ENCODE data around the gene KRTAP5-5.
A peak's percentile ranks its signal among the peaks of the same experiment; 100 is the strongest.

KRTAP5-5 gene

DNA sequence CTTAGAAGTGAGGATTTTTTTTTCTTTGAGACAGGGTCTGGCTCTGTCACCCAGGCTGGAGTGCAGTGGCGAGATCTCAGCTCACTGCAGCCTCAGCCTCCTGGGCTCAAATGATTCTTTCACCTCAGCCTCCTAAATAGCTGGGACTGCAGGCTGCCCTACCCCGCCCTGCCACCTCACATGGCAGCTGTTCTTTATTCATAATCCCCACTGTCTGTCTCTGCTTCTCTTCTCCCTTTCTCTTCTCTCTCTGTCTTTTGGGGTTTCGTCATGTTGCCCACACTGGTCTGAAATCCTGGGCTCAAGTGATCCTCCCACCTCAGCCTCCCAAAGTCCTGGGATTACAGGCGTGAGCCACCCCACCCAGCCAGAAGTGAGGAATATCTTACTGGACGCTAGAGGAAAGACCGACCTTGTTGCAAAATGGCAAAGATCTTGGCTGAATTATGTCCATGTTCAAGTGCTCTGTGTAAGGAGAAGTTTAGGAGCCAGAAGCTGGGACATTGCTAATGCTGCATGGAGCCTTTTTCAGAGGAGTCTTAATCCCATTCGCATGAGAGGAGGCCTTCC, 21.9 kb downstream of the KRTAP5-5 start:
- no peak overlapping the region for H3K4me3 ChIP-seq (ENCODE audit: low read depth, low read length)
- no peak for DNase-seq (ENCODE audit: low read depth)
- no peak for TF ChIP-seq CTCF (IDR thresholded peaks at IDR 0.05; ENCODE audit: low read depth, low read length, missing control alignments)

- no peak for TF ChIP-seq CTCF (IDR thresholded peaks at IDR 0.05; ENCODE audit: low read depth, low read length, missing control alignments)
- H3K4me3 ChIP-seq (ENCODE audit: low read depth, low read length), result no peak overlapping the region
- DNase-seq (ENCODE audit: low read depth), result no peak
Measured at GRCh38 chr11:1652026-1652425, 22.5 kb downstream of the KRTAP5-5 start.

DNA sequence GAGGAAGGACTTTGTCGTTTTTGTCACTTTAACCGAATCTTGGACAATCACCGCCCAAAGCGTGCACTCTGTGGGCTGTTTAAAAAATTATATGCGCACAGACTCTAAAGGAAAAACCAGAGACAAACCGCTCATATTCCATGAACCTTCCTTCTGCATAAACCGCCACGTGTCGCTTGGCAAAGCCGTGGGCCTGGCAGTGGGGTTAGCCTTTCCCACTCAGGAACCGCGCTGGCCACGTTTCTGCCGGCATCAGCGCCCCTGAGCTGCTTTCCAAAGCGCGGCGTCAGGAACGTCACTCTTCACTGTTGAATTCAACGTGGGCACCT, 22.8 kb downstream of the KRTAP5-5 start:
- no peak for TF ChIP-seq CTCF (IDR thresholded peaks at IDR 0.05; ENCODE audit: low read depth, low read length, missing control alignments)

GRCh38 chr11:1652771-1653540, 23.4 kb downstream of the KRTAP5-5 start:
- H3K4me3 ChIP-seq (ENCODE audit: low read depth, low read length), result no peak overlapping the region
- no peak for DNase-seq (ENCODE audit: low read depth)
- peak; percentile 86 for TF ChIP-seq CTCF (IDR thresholded peaks at IDR 0.05; ENCODE audit: low read depth, low read length, missing control alignments)

More for the DNA sequence above, 22.8 kb downstream of the KRTAP5-5 start:
- H3K4me3 ChIP-seq (ENCODE audit: low read depth, low read length), result no peak overlapping the region
- no peak for DNase-seq (ENCODE audit: low read depth)

- DNase-seq (ENCODE audit: low read depth), result no peak
- no peak for TF ChIP-seq CTCF (IDR thresholded peaks at IDR 0.05; ENCODE audit: low read depth, low read length, missing control alignments)
Measured at GRCh38 chr11:1653541-1654387, 24.2 kb downstream of the KRTAP5-5 start.

DNA sequence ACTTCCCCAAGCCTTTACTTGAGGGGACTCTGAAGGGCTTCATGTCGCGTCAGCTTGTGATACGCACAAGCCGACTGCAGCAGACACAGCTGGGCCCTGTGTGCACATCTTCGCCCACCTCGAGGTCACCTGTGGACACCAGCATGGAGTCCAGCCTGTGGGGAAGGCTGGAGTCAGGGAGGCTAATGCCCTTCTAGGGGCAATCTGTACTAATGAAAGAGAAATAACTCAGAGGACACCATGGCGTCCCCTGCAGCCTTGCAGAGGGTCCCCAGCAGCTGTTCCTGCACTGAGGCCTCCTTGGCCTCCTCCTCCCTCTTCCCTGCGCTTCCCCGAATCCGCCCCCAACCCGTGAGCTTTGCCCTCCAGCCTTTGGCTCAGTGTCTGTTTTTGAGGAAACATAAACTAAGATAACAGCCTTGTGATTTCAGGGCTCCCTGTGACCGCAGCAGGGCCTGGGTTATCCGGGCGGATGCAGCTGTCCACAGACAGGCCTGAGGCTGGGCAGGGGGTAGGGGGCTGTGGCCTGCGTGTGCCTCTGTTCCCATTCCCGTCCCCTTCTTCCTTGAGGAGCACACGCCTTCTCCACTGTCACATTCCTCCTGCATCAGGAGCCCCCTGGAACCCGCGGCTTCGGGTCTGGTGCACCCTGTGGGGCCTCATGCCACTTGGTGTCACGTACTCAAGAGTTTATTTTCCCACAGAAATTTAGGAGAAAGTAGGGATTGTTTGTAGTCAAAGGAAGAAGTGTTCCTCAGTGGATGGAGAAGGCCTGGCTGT, 25.0 kb downstream of the KRTAP5-5 start:
- H3K4me3 ChIP-seq (ENCODE audit: low read depth, low read length), result no peak overlapping the region
- TF ChIP-seq CTCF (IDR thresholded peaks at IDR 0.05; ENCODE audit: low read depth, low read length, missing control alignments), result no peak
- DNase-seq (ENCODE audit: low read depth), result no peak

More at GRCh38 chr11:1653541-1654387, 24.2 kb downstream of the KRTAP5-5 start:
- no peak overlapping the region for H3K4me3 ChIP-seq (ENCODE audit: low read depth, low read length)
